GM19452 (cell line): ENCODE measurements around the gene CYP4Z1.
"Not testable (repeated sequence)": the region's sequence is repeated elsewhere in the genome, so short reads cannot be mapped to it uniquely, and the experiment has no call there.

ENCODE experiments used
- ATAC-seq: cut with Tn5 transposase; IDR thresholded peaks from one replicate; pipeline ENCODE4 v1.9.1; 2021; ENCODE audit not compliant: unreplicated experiment

Gene CYP4Z1

DNA sequence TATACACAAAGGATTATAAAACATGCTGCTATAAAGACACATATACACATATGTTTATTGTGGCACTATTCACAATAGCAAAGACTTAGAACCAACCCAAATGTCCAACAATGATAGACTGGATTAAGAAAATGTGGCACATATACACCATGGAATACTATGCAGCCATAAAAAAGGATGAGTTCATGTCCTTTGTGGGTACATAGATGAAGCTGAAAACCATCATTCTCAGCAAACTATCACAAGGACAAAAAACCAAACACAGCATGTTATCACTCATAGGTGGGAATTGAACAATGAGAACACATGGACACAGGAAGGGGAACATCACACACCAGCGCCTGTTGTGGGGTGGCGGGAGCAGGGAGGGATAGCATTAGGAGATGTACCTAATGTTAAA lies 60.0 kb downstream of the CYP4Z1 start:
- ATAC-seq: not testable (repeated sequence)

DNA sequence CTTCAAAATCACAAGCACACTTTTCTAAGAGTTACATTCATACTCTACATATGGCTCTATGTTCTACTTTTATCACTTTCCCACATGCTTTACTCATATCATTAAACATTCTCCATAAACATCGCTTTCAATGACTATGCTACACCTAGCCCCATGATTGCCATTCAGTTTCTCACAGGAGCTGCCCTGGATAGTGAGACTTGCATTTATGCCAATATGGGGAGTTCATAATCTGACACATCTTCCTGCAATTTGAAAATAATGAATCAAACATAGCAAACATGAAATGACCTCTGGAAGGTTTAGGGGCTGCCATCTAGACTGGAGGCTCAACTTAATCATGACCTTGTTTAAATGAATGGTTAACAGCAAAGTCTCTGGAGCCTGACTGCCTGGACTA lies 61.2 kb downstream of the CYP4Z1 start:
- ATAC-seq: no peak

DNA sequence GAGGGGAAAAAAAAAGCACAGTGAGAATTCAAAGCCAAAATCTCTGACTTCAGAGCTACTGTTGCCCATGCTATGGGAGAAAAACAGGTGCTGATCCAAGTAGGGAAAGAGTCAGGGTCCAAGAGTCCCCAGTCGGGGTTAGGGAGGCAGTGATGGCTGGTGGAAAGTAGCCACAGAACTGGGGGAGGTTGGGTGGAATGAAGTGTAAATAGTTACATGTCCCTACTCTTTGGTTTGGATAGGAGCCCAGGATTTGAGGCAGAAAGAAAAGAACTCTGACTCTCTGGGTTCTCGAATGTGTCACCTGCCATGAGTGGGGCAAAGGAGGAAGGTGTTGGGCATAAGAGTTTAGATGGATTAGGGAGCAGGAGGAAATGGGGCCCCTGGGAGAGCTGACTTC lies 61.8 kb downstream of the CYP4Z1 start:
- ATAC-seq: not testable (repeated sequence)

DNA sequence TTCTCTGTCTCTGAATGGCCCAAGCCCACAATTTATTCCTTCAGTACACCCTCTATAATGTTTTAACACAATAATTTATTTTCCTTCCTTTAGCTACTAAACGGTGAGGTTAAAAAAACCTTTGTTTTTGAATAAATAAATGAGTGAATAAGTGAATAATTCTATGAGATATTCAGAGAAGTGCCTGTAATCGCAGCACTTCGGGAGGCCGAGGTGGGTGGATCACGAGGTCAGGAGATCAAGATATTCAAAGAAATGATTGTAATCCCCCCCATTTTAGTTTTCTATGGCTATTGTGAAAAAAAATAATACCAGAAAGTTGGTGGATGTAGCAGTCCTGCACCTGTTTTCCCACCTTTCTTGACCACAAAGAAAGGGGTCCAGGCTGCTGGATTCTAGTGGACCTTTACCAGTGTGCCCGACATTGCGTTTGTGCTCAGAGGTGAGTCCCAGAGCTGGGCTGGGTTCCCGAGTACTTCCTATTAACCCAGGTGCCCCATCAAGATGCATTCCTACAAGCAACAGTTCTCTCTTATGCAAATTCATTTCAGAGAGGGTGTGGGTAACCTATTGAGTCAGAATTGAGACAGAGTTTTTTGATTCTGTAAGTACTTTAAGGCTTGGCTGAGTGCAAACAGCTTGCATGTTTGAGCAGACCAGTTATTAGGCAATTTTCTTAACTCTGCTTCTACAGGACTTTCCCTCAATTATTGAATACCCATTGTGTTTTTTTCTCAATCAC lies 62.6 kb downstream of the CYP4Z1 start:
- not testable (repeated sequence) for ATAC-seq

DNA sequence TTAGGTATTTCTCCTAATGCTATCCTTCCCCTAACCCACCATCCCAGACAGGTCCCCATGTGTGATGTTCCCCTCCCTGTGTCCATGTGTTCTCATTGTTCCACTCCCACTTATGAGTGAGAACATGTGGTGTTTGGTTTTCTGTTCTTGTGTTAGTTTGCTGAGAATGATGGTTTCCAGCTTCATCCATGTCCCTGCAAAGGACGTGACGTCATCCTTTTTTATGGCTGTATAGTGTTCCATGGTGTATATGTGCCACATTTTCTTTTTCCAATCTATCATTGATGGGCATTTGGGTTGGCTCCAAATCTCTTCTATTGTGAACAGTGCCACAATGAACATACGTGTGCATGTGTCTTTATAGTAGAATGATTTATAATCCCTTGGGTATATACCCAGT lies 65.6 kb downstream of the CYP4Z1 start:
- not testable (repeated sequence) for ATAC-seq

DNA sequence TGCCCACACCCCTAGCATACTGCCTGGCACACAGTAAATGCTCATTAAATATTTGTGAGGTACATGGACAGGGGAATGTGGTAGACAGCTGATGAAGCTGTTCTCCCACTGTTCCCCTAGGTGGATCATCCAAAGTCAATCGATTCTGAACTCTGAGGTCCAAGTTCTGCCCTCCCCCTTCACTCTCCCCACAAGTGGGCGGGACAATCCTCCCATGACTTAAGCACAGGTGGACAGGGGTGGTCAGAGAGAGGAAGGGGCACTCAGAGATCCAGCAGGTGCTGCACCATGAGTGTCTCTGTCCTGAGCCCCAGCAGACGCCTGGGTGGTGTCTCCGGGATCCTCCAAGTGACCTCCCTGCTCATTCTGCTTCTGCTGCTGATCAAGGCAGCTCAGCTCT lies 70.2 kb downstream of the CYP4Z1 start, which contains the start of gene CYP4A22:
CYP4A22 (plus strand) TSS at position 244 of the 400 bp plus-strand sequence; CDS start at position 289, 45 bp downstream.
- ATAC-seq: no peak

DNA sequence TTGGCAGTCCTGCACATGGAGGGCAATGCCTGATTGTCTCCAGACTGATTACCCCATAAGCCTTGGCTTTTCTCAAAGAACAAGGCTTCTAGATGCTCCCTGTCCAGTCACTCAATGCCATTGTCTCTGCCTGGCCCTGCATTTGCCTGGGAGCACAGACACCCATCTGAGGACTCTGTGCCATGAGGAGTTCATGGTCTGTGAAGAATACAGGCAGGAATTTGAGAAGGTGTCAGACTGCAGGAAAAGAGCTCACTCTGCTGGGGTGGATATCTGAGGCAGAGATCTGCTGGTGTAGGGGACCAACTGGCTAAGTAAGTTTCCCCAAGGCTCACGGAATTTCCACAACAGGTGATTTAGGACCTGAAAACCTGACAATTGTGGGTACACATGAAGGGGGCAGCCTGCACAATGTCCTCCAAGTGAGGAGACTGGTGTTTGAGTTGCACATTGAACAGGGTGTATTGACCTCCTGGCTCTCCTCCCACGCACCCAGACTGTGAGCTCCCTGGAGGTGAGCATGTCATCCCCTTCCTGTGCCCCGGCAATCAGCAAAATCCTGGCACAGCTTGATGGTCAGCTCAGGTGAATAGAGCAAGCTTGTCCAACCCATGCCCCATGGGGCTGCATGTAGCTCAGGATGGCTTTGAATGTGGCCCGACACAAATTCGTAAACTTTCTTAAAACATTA lies 71.0 kb downstream of the CYP4Z1 start:
- ATAC-seq: no peak

DNA sequence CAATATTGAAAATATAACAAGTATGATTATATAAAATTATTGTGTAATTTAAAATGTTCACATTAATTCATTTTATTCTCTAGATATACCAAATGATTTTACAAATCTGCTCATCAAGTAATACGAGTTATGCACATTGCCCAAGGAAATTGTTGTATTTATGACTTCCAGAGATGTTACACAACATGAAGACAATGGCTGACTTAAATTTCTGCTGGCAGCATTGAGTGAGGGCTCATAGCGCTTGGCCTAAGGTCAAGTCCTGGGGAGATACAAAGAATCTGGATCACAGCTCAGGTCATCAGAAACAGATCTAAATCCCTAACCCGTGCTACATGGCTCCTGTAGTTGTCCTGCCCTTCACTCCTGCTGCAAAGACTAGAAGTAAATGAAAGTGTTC lies 73.3 kb downstream of the CYP4Z1 start:
- not testable (repeated sequence) for ATAC-seq

DNA sequence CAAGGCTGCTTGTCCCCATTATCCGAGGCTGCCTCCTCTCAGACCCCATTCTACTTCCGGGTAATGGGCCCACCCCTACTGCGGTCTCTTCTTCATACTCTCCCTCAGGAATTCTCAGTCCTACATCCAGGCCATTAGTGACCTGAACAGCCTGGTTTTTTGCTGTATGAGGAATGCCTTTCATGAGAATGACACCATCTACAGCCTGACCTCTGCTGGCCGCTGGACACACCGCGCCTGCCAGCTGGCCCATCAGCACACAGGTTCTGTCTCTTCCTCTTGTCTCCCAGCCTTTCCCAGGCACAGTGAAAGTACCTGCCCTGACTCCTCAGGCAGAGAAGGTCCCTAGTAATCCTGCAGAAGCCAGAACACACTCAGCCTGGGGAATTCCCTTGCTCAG lies 76.6 kb downstream of the CYP4Z1 start:
- ATAC-seq: not testable (repeated sequence)

DNA sequence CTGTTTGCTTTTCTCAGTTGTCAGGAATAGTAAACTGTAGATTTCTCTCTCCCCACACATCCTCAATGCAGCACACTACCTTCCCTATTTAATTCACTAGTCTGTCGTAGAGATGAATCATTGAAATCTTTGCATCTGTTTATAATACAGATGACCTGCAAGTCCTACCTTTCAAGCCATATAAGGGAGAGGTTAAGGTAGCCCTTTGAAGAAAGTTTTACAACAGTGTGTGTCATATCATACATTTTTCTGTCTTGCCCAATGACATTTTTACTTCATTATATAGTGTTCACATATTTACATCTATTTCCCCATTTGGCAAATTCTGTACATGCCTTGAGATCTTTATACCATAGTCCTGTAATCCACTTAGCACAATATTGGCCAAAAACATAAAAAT lies 79.5 kb downstream of the CYP4Z1 start:
- ATAC-seq: not testable (repeated sequence)

DNA sequence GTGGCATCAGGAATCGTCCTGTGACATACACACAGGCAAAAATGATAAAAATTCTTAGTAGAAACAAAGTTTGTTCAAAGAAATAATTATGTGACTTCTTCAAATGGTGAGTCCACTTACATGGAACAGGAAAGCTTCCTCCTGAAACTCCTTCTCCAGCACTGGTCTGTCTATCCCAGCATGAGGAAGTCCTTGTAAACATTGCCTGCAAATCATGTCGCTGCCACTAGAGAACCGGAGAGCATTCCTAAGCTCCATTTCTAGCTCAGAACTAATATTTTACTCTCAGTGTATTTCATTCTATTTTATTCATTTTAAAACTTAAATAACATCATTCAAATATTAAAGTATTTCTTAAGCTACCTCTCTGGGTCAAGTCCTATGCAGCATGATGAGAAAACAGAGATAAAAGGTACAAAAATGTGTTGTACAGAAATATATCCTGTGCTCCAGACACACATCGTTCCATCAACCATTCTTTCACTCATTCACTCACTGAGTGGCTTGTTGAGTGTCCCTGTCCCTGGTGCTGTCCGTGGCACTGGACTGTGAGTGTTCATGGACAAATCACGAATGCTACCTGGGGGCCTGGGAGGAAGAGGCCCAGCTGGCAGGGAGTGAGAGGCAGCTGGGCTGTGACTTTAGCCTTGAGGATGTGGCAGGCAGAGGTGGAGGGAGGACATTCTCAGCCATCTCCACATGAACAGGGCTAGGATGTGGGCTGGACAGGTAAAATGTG lies 80.2 kb downstream of the CYP4Z1 start:
- ATAC-seq: no peak

DNA sequence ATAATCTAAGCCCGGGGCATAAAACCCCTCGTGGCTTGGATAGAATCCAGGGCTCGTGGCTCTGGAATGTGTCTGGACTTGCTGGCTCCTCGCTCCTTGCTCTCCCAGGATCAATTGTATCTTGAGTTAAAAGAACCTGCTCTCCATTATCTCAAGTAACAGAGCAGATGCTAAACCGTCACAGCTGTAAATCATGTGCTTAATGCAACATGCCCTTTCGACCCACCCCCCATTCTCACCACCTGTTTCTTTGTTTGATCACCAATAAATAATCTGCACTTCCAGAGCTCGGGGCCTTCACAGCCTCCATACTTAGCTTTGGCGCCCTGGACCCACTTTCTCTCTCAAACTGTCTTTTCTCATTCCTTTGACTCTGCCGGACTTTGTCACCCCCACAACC lies 82.1 kb downstream of the CYP4Z1 start:
- ATAC-seq: not testable (repeated sequence)

DNA sequence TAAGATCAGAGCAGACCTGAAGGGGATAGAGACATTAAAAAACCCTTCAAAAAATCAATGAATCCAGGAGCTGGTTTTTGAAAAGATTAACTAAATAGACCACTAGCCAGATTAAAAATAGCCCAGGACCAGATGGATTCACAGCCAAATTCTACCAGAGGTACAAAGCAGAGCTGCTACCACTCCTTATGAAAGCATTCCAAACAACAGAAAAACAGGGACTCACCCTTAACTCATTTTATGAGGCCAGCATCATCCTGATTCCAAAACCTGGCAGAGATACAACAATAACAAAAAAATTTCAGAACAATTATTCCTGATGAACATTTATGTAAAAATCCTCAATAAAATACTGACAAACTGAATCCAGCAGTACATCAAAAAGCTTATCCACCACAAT lies 89.4 kb downstream of the CYP4Z1 start:
- not testable (repeated sequence) for ATAC-seq

DNA sequence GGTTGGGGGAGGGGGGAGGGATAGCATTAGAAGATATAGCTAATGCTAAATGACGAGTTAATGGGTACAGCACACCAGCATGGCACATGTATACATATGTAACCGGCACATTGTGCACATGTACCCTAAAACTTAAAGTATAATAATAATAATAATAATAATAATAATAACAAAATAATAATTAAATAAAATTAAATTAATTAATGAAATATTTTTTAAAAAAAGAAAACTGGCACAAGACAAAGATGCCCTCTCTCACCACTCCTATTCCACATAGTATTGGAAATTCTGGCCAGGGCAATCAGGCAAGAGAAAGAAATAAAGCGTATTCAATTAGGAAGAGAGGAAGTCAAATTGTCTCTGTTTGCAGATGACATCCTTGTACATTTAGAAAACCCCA lies 90.9 kb downstream of the CYP4Z1 start:
- ATAC-seq: not testable (repeated sequence)

DNA sequence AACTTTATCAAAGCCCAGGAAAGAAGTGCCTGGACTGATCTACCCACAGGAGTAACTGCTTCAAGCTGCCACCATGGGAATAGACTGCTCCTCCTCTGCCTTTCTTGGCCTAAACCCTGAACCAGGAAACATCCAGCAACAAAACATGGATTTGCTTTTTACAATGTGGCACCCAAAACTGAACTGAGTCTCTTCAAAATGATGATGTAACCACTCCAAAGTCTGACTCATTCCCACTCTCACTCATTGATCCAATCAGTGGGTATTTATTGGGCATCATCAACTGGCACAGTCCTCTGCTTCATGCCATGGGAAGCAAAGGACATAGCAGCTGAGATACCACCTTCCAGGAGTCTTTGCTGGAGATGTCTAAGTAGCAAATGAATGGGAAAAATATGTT lies 93.7 kb downstream of the CYP4Z1 start:
- no peak for ATAC-seq

DNA sequence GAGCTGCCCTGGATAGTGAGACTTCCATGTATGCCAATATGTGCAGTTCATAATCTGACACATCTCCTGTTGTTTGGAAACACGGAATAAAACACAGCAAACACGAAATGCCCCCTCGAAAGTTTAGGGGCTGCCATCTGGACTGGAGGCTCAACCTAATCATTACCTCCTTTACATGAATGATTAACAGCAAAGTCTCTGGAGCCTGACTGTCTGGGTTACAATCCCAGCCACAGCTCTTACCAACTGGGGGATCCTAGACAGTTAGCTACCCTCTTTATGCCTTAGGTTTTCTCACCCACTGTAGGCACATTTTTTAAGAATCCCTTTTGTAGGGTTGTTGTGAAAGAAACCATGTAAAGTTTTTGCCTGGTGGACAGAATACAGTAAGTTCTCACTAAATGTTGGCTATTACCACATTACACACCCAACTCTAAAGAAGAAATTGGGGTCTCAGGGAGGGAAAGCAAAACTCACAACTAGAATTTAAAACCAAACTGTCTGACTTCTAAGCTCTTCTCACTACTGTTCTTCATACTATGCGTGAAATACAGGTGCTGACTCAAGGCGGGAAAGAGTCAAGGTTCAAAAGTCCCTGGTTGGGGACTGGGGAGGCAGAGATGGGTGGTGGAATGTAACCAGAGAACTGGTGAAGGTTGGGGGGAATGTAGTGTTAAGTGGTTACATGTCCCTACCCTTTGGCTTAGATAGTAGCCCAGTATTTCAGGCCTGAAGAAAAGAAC lies 94.4 kb downstream of the CYP4Z1 start:
- no peak for ATAC-seq

DNA sequence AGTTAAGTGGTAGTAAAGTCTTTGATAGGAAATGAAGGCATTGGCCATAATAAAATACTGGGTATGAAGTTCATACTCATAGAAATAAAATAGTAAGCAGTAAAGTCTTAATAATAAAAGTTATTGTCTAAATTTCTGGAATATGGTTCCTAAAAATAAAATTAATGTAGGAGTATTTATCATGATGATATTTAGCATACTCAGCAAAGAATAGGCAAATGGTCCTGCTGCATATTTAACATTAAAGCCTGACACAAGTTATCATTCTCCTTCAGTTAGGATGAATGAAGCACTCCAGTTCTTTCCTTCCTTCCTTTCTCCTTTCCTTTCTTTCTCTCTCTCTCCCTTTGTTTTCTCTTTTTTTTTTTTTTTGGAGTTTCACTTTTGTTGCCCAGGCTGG lies 97.5 kb downstream of the CYP4Z1 start:
- ATAC-seq: no peak
